Chondrocyte (in vitro differentiated cells): ENCODE measurements around the gene CLEC16A. TPM values are rescaled to one million over a fixed set of nuclear protein-coding genes. Genes with fewer than 3 reads are reported as not detected.

Source experiments
- DNase-seq: peaks from one replicate; pipeline ENCODE4 v3.0.0; 2021; ENCODE audit warnings: mixed read lengths, low spot score
- H3K27ac Mint-ChIP-seq: one replicate; pipeline ENCODE4 v1.8.0; 2021; ENCODE audit warnings: mild to moderate bottlenecking, moderate library complexity, mixed read lengths; ENCODE audit not compliant: unreplicated experiment
- H3K27me3 Mint-ChIP-seq: 2 replicates; pipeline ENCODE4 v1.8.0; 2021; ENCODE audit warnings: low read depth, mixed read lengths
- H3K36me3 Mint-ChIP-seq: 2 replicates; pipeline ENCODE4 v1.8.0; 2021; ENCODE audit warnings: low read depth, mixed read lengths
- H3K4me1 Mint-ChIP-seq: 2 replicates; pipeline ENCODE4 v1.8.0; 2021; ENCODE audit warnings: low read depth, mild to moderate bottlenecking, mixed read lengths
- H3K4me3 Mint-ChIP-seq: one replicate; pipeline ENCODE4 v1.8.0; 2021; ENCODE audit warnings: mild to moderate bottlenecking, moderate library complexity, mixed read lengths; ENCODE audit not compliant: unreplicated experiment
- H3K9me3 Mint-ChIP-seq: 2 replicates; pipeline ENCODE4 v1.8.0; 2021; ENCODE audit warnings: low read depth, mixed read lengths
- CTCF ChIP-seq: fragments of 200-600 bp; sonication (generic); IDR thresholded peaks from 2 replicates; pipeline ENCODE4 v1.5.0; 2021; ENCODE audit warnings: antibody characterized with exemption, mild to moderate bottlenecking, moderate library complexity
- total RNA-seq: library from RNA; stranded (reverse); gene quantifications from 3 replicates; pipeline ENCODE4 v1.2.1, GENCODE V29; 2021

Gene CLEC16A
- total RNA-seq, 1 donor from 2014 or later, result 17.9 TPM

- no peak overlapping the region for H3K27ac Mint-ChIP-seq
- H3K27me3 Mint-ChIP-seq, result no peaks in the 10 kb centered on the region
- no peak overlapping the region for H3K4me3 Mint-ChIP-seq
- DNase-seq, result peak; percentile 38
- peaks cover 31% of the 10 kb centered on the region for H3K36me3 Mint-ChIP-seq
- H3K4me1 Mint-ChIP-seq, result peaks cover 24% of the 10 kb centered on the region
- no peaks in the 10 kb centered on the region for H3K9me3 Mint-ChIP-seq
- no peak for TF ChIP-seq CTCF
These were observed 107.8 kb downstream of the CLEC16A start for GRCh38 chr16:11051879-11052808.

- peaks cover 21% of the 10 kb centered on the region for H3K36me3 Mint-ChIP-seq
- no peaks in the 10 kb centered on the region for H3K27me3 Mint-ChIP-seq
- H3K4me3 Mint-ChIP-seq, result no peak overlapping the region
- no peak for TF ChIP-seq CTCF
- no peaks in the 10 kb centered on the region for H3K9me3 Mint-ChIP-seq
- DNase-seq, result peak; percentile 53
- no peak overlapping the region for H3K27ac Mint-ChIP-seq
- peaks cover 35% of the 10 kb centered on the region for H3K4me1 Mint-ChIP-seq
These were observed 109.6 kb downstream of the CLEC16A start for GRCh38 chr16:11053916-11054460.

- Mint-ChIP-seq H3K27ac (peak overlapping the region; percentile 97), H3K4me1 (peaks cover 38% of the 10 kb centered on the region), H3K27me3 (no peaks in the 10 kb centered on the region), H3K36me3 (peaks cover 22% of the 10 kb centered on the region), H3K9me3 (no peaks in the 10 kb centered on the region), H3K4me3 (no peak overlapping the region)
- TF ChIP-seq CTCF, result no peak
- no peak for DNase-seq
These were observed 112.0 kb downstream of the CLEC16A start for GRCh38 chr16:11056090-11056992.

- Mint-ChIP-seq H3K4me1 (peaks cover 38% of the 10 kb centered on the region), H3K9me3 (no peaks in the 10 kb centered on the region), H3K27me3 (no peaks in the 10 kb centered on the region), H3K36me3 (peaks cover 25% of the 10 kb centered on the region), H3K4me3 (no peak overlapping the region), H3K27ac (peak overlapping the region; percentile 97)
- TF ChIP-seq CTCF, result no peak
- no peak for DNase-seq
These were observed 112.8 kb downstream of the CLEC16A start for GRCh38 chr16:11056993-11057649.
